HG02884 (cell line): ENCODE measurements around the gene MRPL4.
"Not testable (repeated sequence)": the region's sequence is repeated elsewhere in the genome, so short reads cannot be mapped to it uniquely, and the experiment has no call there.

ENCODE experiments used
- ATAC-seq: cut with Tn5 transposase; IDR thresholded peaks from one replicate; pipeline ENCODE4 v1.9.1; 2021; ENCODE audit warnings: mild to moderate bottlenecking, moderate library complexity; ENCODE audit not compliant: unreplicated experiment

Gene MRPL4

DNA sequence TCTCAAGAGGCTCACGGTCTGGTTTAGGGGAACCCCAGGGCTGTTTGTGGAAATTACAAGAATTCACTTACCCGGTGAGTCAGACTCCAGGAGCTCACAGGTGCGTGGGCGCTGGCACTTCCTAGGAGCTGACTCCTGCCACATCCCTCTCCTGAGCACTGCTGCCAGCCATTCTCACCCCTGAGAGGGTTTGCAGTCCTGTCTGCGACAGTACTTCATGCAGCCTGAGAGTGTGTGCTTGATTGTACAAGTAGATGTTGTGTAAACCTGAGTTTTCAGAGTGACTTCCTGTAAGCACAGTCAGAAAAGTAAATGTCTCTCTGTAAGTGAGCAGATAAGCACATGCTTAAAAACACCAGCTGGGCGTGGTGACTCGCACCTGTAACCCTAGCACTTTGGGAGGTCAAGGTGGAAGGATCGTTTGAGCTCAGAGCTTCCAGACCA lies 8.1 kb downstream of the MRPL4 start:
- no peak for ATAC-seq

DNA sequence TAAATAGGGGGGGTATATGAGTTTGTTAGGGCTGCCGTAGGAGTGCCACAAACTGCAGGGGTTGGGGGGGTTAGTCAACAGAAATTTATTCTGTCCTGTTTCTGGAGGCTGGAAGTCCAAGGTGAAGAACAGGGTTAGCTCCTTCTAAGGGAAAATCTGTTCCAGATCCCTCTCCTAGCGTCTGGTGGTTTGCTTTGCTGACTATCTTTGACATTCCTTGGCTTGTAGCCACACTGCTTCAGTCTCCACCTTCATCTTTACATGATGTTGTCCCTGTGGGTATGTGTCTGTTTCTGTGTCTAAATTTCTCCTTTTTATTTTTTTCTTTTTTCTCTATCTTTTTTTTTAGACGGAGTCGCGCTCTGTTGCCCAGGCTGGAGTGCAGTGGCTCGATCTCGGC lies 10.8 kb downstream of the MRPL4 start:
- no peak for ATAC-seq

DNA sequence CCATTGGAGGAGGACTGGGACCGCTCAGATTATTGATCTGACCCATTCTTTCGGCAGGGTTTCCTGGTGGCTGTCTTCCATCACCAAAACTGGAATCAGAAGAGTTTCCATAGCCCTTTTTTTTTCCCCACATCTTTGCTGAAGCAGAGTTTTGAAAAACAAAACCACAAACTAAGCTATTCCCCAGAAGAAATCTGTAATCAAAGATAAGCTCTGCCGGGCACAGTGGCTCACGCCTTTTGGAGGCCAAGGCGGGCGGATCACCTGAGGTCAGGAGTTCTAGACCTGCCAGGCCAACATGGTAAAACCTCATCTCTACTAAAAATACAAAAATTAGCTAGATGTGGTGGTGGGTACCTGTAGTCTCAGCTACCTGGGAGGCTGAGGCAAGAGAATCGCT lies 14.7 kb downstream of the MRPL4 start:
- no peak for ATAC-seq

DNA sequence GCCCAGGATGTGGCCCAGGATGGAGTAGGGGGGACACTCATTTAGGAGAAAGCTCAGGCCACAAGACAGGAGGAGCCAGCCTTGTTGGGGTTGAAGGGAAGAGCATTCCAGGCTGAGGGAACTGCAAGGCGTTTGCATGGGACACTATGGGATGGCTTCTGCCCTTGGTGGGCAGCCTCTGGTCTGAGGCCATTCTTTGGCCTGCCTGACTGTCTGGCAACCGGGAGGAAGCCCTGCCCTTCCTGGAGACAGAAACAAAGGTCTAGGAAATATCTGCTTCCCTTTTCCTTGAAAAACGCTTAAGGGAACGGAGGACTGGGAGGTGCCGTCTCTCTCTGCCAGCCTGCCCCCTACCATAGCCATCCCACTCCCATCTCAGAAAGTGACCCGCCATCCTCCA lies 16.1 kb downstream of the MRPL4 start:
- no peak for ATAC-seq

DNA sequence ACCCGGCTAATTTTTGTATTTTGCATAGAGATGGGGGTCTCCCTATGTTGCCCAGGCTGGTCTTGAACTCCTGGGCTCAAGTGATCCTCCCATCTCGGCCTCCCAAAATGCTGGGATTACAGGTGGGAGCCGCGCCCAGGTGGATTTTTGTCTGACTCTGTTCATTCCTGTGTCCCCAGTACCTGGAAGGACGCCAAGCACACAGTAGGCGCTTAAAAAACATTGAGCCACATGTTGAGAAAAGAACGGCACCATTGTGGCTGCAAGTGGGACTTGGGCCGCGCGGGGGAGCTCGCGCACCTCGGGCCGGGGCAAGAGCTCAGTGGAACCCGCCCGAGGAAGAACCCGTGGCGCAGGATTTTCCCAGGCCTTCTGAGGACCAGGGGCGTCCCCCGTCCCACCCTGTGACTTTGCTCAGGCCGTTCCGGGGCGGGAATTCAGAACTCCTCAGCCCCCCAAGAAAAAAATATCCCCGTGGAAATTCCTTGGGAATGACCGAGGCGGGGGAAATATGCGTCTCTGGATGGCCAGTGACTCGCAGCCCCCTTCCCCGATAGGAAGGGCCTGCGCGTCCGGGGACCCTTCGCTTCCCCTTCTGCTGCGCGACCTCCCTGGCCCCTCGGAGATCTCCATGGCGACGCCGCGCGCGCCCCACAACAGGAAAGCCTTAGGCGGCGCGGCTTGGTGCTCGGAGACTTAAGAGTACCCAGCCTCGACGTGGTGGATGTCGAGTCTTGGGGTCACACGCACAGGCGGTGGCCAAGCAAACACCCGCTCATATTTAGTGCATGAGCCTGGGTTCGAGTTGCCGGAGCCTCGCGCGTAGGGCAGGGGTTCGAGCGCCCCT lies 17.5 kb downstream of the MRPL4 start:
- ATAC-seq = no peak

DNA sequence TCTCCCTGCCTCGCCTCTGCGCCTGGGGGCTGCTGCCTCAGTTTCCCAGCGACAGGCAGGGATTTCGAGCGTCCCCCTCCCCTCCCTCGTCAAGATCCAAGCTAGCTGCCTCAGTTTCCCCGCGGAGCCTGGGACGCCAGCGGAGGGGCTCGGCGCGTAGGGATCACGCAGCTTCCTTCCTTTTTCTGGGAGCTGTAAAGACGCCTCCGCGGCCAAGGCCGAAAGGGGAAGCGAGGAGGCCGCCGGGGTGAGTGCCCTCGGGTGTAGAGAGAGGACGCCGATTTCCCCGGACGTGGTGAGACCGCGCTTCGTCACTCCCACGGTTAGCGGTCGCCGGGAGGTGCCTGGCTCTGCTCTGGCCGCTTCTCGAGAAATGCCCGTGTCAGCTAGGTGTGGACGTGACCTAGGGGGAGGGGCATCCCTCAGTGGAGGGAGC lies 18.2 kb downstream of the MRPL4 start:
- no peak for ATAC-seq

DNA sequence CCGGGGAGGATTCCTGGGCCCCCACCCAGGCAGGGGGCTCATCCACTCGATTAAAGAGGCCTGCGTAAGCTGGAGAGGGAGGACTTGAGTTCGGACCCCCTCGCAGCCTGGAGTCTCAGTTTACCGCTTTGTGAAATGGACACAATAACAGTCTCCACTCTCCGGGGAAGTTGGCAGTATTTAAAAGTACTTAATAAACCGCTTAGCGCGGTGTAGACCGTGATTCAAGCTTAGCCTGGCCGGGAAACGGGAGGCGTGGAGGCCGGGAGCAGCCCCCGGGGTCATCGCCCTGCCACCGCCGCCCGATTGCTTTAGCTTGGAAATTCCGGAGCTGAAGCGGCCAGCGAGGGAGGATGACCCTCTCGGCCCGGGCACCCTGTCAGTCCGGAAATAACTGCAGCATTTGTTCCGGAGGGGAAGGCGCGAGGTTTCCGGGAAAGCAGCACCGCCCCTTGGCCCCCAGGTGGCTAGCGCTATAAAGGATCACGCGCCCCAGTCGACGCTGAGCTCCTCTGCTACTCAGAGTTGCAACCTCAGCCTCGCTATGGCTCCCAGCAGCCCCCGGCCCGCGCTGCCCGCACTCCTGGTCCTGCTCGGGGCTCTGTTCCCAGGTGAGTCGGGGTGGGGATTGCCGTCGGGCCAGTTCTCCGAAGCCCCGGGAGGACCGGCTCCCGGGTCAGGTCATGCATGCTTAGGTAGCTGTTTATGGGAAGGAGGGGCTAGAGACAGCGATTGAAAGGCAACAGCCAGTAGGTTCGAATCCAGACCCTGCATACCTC lies 18.8 kb downstream of the MRPL4 start, which contains the start of gene ICAM1:
Gene ICAM1, plus strand, starts transcription at position 505 of the 779 bp plus-strand sequence. Its CDS starts 40 bp downstream, at position 545.
- no peak for ATAC-seq

DNA sequence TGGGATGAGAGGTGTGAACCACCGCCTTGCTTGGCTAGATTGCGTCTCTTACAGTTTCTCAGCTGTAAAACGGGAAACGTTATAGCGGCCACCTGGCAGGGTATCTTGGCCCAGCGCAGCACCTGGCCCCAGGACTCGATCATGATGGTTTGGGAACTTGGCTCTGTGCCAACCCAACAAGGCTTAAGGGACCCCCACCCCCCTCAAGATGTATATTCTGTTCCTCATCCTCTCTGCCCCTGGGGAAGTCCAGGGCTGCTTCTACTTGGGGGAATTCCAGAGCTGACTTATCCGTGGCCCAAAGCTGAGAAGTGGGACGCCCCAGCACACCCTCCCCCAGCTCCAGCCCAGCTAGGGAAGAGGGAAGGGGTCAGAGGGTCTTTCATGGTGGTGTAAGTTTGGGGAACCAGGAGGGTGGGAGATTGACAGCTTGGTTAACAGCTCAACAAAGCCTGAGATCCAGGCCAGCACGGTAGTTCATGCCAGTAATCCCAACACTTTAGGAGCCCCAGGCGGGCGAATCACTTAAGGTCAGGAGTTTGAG lies 19.6 kb downstream of the MRPL4 start:
- no peak for ATAC-seq

DNA sequence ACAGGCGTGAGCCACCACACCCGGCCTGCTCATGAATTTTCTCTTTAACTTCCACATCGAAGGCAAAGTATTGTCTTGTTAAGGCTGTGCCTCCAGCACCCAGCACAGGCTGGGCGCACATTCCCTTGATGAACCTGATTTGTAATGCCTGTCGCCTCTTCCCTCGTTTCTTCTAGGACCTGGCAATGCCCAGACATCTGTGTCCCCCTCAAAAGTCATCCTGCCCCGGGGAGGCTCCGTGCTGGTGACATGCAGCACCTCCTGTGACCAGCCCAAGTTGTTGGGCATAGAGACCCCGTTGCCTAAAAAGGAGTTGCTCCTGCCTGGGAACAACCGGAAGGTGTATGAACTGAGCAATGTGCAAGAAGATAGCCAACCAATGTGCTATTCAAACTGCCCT lies 22.6 kb downstream of the MRPL4 start:
- no peak for ATAC-seq

DNA sequence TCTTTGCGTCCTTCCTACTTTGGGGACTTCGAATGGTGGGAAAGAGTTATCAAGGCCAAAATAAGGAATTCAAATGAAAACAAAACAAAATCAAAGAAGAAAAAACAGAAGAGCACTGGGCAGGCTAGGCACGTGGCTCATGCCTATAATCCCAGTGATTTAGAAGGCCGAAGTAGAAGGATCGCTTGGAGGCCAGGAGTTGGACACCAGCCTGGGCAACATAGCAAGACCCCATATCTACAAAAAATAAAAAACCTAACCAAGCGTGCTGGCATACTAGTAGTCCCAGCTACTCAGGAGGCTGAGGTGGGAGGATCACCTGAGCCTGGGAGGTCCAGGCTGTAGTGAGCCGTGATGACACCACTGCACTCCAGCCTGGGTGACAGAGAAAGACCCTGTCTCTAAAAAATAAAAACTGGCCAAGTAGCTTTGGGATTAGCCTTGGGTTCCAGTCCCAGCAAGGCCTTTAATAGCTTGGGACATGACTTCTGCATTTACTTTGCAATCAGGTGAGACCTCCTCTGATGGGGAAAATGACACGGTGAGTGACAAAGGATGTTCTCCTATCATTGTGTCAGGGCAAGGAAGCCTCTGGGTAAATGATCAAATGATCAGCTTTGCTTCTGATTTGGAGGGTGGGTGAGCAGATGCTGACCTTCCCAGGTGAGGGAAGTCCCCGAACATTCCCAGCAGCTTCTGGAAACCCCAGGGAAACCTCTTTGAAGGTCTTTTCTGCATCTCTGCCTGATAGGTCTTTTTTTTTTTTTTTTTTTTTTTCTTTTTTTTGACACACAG lies 26.0 kb downstream of the MRPL4 start:
- no peak for ATAC-seq

DNA sequence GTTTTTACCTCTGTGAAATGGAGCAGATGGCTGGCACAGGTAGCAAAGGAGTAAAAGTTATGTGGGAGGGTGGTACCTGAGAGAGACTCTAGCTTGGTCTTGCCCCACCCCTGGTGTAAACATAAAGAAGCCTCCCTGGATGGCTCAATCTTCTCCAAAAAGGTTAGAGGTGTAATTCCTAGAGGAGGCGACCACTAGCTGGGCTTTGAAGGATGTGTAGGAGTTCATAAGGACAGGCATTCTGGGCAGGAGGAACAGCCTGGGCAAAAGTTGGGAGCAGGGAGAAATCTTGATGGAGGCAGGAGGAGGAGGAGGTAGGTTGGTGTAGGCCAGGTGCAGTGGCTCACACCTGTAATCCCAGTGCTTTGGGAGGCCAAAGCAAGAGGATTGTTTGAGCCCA lies 26.9 kb downstream of the MRPL4 start:
- no peak for ATAC-seq

DNA sequence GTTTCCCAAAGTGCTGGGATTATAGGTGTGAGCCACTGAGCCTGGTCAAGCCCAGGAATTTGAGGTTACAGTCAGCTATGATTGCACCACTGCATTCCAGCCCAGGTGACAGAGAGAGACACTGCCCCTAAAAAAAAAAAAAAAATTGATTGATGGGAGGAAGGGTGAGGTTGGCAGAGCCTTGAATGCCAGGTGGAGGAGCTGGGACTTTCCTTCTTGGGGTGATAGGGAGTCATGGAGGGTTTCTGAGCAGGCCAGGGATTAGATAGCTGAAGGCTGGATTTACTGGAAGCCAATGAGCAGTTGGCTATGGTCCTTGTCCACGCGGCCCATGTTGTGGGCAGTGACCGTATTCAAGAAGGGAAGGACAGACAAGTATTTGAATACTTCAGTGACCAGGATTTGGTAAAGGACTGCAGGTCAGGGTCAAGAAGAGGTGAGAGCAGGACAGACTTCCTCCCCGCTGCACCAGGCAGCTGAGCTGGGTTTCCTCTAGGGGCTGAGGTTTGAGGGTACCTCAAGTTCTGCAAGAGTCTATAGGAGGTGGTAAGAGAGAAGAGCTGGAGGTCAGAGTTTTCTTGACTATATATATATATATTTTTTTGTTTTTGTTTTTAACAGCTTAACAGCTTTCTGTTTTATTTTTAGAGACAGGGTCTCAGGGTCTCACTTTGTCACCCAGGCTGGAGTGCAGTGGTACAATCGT lies 27.9 kb downstream of the MRPL4 start:
- ATAC-seq = no peak

DNA sequence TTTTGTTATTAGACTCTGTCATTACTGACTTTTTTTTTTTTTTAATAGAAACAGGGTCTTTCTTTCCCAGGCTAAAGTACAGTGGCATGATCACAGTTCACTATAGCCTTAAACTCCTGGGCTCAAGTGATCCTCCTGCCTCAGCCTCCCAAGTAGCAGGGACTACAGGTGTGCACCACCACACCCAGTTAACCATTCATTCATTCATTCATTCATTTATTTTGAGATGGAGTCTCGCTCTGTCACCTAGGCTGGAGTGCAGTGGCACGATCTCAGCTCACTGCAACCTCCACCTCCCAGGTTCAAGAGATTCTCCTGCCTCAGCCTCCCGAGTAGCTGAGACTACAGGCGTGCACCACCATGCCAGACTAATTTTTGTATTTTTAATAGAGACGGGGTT lies 30.0 kb downstream of the MRPL4 start:
- not testable (repeated sequence) for ATAC-seq

DNA sequence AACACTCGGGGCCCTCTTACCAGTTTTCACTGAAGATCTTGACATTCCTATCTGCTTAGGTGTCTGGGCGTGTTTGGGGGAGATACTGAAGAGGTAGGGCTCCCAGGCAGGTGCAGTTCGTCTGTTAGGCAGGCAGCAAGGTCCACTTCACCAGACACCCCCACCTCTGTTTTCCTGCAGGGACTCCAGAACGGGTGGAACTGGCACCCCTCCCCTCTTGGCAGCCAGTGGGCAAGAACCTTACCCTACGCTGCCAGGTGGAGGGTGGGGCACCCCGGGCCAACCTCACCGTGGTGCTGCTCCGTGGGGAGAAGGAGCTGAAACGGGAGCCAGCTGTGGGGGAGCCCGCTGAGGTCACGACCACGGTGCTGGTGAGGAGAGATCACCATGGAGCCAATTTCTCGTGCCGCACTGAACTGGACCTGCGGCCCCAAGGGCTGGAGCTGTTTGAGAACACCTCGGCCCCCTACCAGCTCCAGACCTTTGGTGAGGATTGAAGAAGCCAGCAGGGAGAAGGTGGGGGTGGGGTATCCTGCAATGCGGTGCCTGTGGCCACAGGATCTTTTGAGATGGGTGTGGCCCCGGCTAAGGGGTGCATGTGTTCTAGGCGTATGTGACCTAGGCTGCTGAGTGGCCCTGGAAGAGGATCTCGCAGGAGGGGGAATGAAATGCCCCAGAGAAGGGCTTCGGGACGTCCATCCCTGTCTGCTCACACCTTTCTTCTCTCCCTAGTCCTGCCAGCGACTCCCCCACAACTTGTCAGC lies 31.5 kb downstream of the MRPL4 start:
- ATAC-seq = no peak

DNA sequence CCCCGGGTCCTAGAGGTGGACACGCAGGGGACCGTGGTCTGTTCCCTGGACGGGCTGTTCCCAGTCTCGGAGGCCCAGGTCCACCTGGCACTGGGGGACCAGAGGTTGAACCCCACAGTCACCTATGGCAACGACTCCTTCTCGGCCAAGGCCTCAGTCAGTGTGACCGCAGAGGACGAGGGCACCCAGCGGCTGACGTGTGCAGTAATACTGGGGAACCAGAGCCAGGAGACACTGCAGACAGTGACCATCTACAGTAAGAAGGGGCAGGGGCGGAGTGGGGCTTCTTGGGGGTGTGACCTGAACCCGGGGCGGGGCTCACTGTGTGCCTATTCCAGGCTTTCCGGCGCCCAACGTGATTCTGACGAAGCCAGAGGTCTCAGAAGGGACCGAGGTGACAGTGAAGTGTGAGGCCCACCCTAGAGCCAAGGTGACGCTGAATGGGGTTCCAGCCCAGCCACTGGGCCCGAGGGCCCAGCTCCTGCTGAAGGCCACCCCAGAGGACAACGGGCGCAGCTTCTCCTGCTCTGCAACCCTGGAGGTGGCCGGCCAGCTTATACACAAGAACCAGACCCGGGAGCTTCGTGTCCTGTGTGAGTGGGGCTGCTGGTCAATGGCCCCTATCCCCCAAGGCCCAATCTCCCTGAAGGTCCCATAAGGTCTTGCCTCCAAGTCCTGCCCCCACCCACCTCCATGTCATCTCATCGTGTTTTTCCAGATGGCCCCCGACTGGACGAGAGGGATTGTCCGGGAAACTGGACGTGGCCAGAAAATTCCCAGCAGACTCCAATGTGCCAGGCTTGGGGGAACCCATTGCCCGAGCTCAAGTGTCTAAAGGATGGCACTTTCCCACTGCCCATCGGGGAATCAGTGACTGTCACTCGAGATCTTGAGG lies 32.3 kb downstream of the MRPL4 start:
- ATAC-seq = no peak

DNA sequence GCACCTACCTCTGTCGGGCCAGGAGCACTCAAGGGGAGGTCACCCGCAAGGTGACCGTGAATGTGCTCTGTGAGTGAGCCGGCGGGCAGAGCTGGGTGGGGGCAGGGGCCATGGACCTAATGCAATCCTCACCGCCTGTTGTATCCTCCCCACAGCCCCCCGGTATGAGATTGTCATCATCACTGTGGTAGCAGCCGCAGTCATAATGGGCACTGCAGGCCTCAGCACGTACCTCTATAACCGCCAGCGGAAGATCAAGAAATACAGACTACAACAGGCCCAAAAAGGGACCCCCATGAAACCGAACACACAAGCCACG lies 32.9 kb downstream of the MRPL4 start:
- no peak for ATAC-seq

DNA sequence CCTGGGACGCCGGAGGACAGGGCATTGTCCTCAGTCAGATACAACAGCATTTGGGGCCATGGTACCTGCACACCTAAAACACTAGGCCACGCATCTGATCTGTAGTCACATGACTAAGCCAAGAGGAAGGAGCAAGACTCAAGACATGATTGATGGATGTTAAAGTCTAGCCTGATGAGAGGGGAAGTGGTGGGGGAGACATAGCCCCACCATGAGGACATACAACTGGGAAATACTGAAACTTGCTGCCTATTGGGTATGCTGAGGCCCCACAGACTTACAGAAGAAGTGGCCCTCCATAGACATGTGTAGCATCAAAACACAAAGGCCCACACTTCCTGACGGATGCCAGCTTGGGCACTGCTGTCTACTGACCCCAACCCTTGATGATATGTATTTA lies 33.4 kb downstream of the MRPL4 start:
- ATAC-seq = no peak

DNA sequence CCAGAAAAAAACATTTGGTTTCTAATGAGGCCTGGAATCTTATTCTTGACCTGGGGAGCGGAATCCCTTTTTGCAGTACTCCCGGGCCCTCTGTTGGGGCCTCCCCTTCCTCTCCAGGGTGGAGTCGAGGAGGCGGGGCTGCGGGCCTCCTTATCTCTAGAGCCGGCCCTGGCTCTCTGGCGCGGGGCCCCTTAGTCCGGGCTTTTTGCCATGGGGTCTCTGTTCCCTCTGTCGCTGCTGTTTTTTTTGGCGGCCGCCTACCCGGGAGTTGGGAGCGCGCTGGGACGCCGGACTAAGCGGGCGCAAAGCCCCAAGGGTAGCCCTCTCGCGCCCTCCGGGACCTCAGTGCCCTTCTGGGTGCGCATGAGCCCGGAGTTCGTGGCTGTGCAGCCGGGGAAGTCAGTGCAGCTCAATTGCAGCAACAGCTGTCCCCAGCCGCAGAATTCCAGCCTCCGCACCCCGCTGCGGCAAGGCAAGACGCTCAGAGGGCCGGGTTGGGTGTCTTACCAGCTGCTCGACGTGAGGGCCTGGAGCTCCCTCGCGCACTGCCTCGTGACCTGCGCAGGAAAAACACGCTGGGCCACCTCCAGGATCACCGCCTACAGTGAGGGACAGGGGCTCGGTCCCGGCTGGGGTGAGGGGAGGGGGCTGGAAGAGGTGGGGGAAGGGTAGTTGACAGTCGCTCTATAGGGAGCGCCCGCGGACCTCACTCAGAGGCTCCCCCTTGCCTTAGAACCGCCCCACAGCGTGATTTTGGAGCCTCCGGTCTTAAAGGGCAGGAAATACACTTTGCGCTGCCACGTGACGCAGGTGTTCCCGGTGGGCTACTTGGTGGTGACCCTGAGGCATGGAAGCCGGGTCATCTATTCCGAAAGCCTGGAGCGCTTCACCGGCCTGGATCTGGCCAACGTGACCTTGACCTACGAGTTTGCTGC lies 35.1 kb downstream of the MRPL4 start, which contains the start of gene ICAM4:
Gene ICAM4, plus strand, starts transcription at position 153 of the 935 bp plus-strand sequence. Its CDS starts 58 bp downstream, at position 211.
- no peak for ATAC-seq
